Keratinocyte (primary cell): ENCODE results near the gene PIGN. TPM values are rescaled to one million over a fixed set of nuclear protein-coding genes. Genes with fewer than 3 reads are reported as not detected.

ENCODE experiments used
- DNase-seq: peaks from one replicate; pipeline ENCODE4 v3.0.0-alpha.2; 2011; ENCODE audit warnings: low read depth, missing footprints, low spot score
- FAIRE-seq: peaks from 2 replicates; lab custom pipeline; 2011; peaks lifted over from hg19 to GRCh38; lab: Jason Lieb, UNC
- H2AFZ ChIP-seq: 2 replicates; pipeline ENCODE4 v1.6.0; 2012; ENCODE audit warnings: low read length, control low read depth, inconsistent platforms; ENCODE audit not compliant: control insufficient read depth
- H3K27ac ChIP-seq: 2 replicates; pipeline ENCODE4 v1.5.1; 2011; ENCODE audit warnings: low read length; ENCODE audit not compliant: control insufficient read depth, insufficient read depth
- H3K27me3 ChIP-seq: 3 replicates; pipeline ENCODE4 v1.6.0; 2011; ENCODE audit warnings: low read length; ENCODE audit not compliant: control insufficient read depth, insufficient read depth; ENCODE audit errors: extremely low read depth
- H3K36me3 ChIP-seq, 2 experiments: 2 replicates in 1 of 2; 3 replicates in 1 of 2; pipeline ENCODE4 v1.5.1; 2011; ENCODE audit warnings: low read length in 2 of 2, mild to moderate bottlenecking in 1 of 2; ENCODE audit not compliant: control insufficient read depth in 2 of 2, insufficient read depth in 2 of 2; ENCODE audit errors: extremely low read depth in 1 of 2
- H3K4me1 ChIP-seq: 3 replicates; pipeline ENCODE4 v1.5.1; 2011; ENCODE audit warnings: low read length; ENCODE audit not compliant: control insufficient read depth, insufficient read depth; ENCODE audit errors: extremely low read depth
- H3K4me2 ChIP-seq: 3 replicates; pipeline ENCODE4 v1.6.0; 2011; ENCODE audit warnings: low read depth, low read length; ENCODE audit not compliant: control insufficient read depth, insufficient read depth; ENCODE audit errors: extremely low read depth
- H3K4me3 ChIP-seq, 3 experiments: fragments of 200-600 bp in 1 of 3; sonication (generic) in 1 of 3; 2 replicates in 2 of 3; 3 replicates in 1 of 3; pipeline ENCODE4 v1.5.1; 2011 to 2016; ENCODE audit warnings: low read length in 3 of 3, mild to moderate bottlenecking in 3 of 3, control low read depth in 2 of 3, inconsistent platforms in 1 of 3, low read depth in 1 of 3, mixed read lengths in 1 of 3, mixed run types in 1 of 3, moderate library complexity in 1 of 3; ENCODE audit not compliant: control insufficient read depth in 2 of 3, insufficient read depth in 2 of 3; ENCODE audit errors: extremely low read depth in 1 of 3
- H3K79me2 ChIP-seq: 2 replicates; pipeline ENCODE4 v1.6.0; 2012; ENCODE audit warnings: low read length; ENCODE audit not compliant: control insufficient read depth, insufficient read depth
- H3K9ac ChIP-seq: 3 replicates; pipeline ENCODE4 v1.6.0; 2011; ENCODE audit warnings: low read length; ENCODE audit not compliant: control insufficient read depth, insufficient read depth; ENCODE audit errors: extremely low read depth
- H3K9me1 ChIP-seq: 3 replicates; pipeline ENCODE4 v1.6.0; 2011; ENCODE audit warnings: low read length; ENCODE audit not compliant: control insufficient read depth, insufficient read depth; ENCODE audit errors: extremely low read depth
- H3K9me3 ChIP-seq: 2 replicates; pipeline ENCODE4 v1.5.1; 2012; ENCODE audit warnings: low read depth, low read length; ENCODE audit not compliant: control insufficient read depth
- H4K20me1 ChIP-seq: 3 replicates; pipeline ENCODE4 v1.6.0; 2011; ENCODE audit warnings: low read length; ENCODE audit not compliant: control insufficient read depth, insufficient read depth; ENCODE audit errors: extremely low read depth
- CTCF ChIP-seq, 3 experiments: IDR thresholded peaks in 1 of 3; conservative IDR thresholded peaks in 1 of 3; optimal IDR thresholded peaks in 1 of 3; 2 replicates in 2 of 3; 3 replicates in 1 of 3; pipeline versions ENCODE3 to v1.5.1; 2011; ENCODE audit warnings: low read length in 3 of 3, mild to moderate bottlenecking in 3 of 3, moderate library complexity in 2 of 3, control low read depth in 1 of 3, inconsistent platforms in 1 of 3; ENCODE audit not compliant: insufficient read depth in 2 of 3; ENCODE audit errors: extremely low read depth in 1 of 3
- EZH2 ChIP-seq: IDR thresholded peaks from one replicate; pipeline ENCODE4 v1.6.1; 2012; ENCODE audit warnings: inconsistent platforms, mild to moderate bottlenecking, low read length, moderate library complexity
- dilution Hi-C: fragments of 300-500 bp; cut with MboI; formaldehyde crosslinking; loops from one replicate; pipeline ENCODE4 v1.7.0; 2020; ENCODE audit warnings: low sequenced_read_pairs; ENCODE audit not compliant: extremely low pct_ligation_motif_present
- polyA plus RNA-seq, 5 experiments: library from polyadenylated mRNA; depleted of rRNA in 3 of 5; stranded (reverse) in 3 of 5; stranded (forward) in 1 of 5; unstranded in 1 of 5; fragments of >200 nt; gene quantifications; 1 replicate in 1 of 5; 2 replicates in 3 of 5; 3 replicates in 1 of 5; pipeline versions ENCODE4 v1.2.1 to v1.2.3, GENCODE V29; 2011 to 2012; ENCODE audit warnings: missing spikeins in 2 of 5, low read depth in 1 of 5, low replicate concordance in 1 of 5

PIGN gene
- polyA plus RNA-seq, 1 donor (not counting 4 experiments of a cell fraction or from before 2014, with no cell fraction given): 41.2 TPM

DNA sequence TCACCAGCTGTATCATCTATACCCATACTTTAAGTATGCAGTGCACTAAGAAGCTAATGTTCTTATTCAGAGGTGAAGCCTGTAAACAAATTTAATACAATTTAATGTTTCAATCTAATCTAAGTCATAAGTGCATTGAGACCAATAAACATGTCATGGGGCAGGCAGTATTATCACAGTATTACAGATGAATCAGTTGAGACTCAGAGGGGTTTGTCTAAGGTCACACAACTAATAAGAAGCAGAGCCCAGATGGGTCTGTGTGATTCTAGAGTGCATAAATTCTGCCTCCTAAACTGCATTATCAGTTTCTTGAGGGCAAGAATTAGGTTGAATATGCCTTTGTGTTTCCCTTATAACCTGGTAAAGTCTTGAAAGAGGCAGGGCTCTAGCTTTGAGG, 153.1 kb downstream of the PIGN start:
- FAIRE-seq (no peak), DNase-seq (no peak)
- Histone ChIP-seq H4K20me1 (no peaks in the 10 kb centered on the region), H2AFZ (no peak overlapping the region), H3K9ac (no peak overlapping the region), H3K27ac (no peak overlapping the region), H3K4me3 (no peak overlapping the region), H3K36me3 (no peaks in the 10 kb centered on the region), H3K9me3 (no peaks in the 10 kb centered on the region), H3K4me1 (no peaks in the 10 kb centered on the region), H3K27me3 (no peaks in the 10 kb centered on the region), H3K79me2 (no peaks in the 10 kb centered on the region), H3K9me1 (no peaks in the 10 kb centered on the region), H3K4me2 (no peak overlapping the region)
- dilution Hi-C loops: no loop called here
- no peak for TF ChIP-seq EZH2
- no peak for TF ChIP-seq CTCF (optimal IDR thresholded peaks at IDR 0.05 in 1 of 3, IDR thresholded peaks at IDR 0.05 in 1 of 3, conservative IDR thresholded peaks at IDR 0.05 in 1 of 3; ENCODE audit: extremely low read depth in 1 of 3, insufficient read depth in 2 of 3, low read length in 3 of 3)

- H3K27ac ChIP-seq: no peak overlapping the region
Measured at GRCh38 chr18:62033207-62033606, 153.6 kb downstream of the PIGN start.

More at GRCh38 chr18:62033207-62033606, 153.6 kb downstream of the PIGN start:
- H3K36me3 ChIP-seq: no peaks in the 10 kb centered on the region
- dilution Hi-C loops: no loop called here
- H3K9ac ChIP-seq: no peak overlapping the region
- no peak for FAIRE-seq
- H4K20me1 ChIP-seq: no peaks in the 10 kb centered on the region
- H3K9me3 ChIP-seq: no peaks in the 10 kb centered on the region
- TF ChIP-seq EZH2: no peak
- TF ChIP-seq CTCF (optimal IDR thresholded peaks at IDR 0.05 in 1 of 3, IDR thresholded peaks at IDR 0.05 in 1 of 3, conservative IDR thresholded peaks at IDR 0.05 in 1 of 3; ENCODE audit: extremely low read depth in 1 of 3, insufficient read depth in 2 of 3, low read length in 3 of 3): no peak
- H3K4me3 ChIP-seq: no peak overlapping the region
- DNase-seq: no peak
- no peaks in the 10 kb centered on the region for H3K27me3 ChIP-seq
- H3K79me2 ChIP-seq: no peaks in the 10 kb centered on the region
- no peaks in the 10 kb centered on the region for H3K9me1 ChIP-seq
- no peak overlapping the region for H2AFZ ChIP-seq
- no peaks in the 10 kb centered on the region for H3K4me1 ChIP-seq
- H3K4me2 ChIP-seq: no peak overlapping the region
